ENCODE results near the gene HLA-DRA. TPM values are rescaled to one million over a fixed set of nuclear protein-coding genes. Genes with fewer than 3 reads are reported as not detected.

The HLA-DRA gene
- total and polyA plus RNA-seq, 2 donors (not counting 3 experiments of a cell fraction or from before 2014, with no cell fraction given) = not detected

- no peak overlapping the region for H3K4me3 ChIP-seq (replicated peaks in 1 of 3; ENCODE audit: insufficient read depth in 1 of 3, low read depth in 1 of 3, low read length in 3 of 3)
- DNase-seq (ENCODE audit: low read depth, low spot score) = no peak
- no peak for FAIRE-seq
- dilution Hi-C loops (cut with MboI; ENCODE audit: extremely low pct_ligation_motif_present, low sequenced_read_pairs) = no loop called here
- TF ChIP-seq FOS (IDR thresholded peaks at IDR 0.05; ENCODE audit: borderline replicate concordance, insufficient read depth, low read length) = no peak
- TF ChIP-seq, protein P1, sequence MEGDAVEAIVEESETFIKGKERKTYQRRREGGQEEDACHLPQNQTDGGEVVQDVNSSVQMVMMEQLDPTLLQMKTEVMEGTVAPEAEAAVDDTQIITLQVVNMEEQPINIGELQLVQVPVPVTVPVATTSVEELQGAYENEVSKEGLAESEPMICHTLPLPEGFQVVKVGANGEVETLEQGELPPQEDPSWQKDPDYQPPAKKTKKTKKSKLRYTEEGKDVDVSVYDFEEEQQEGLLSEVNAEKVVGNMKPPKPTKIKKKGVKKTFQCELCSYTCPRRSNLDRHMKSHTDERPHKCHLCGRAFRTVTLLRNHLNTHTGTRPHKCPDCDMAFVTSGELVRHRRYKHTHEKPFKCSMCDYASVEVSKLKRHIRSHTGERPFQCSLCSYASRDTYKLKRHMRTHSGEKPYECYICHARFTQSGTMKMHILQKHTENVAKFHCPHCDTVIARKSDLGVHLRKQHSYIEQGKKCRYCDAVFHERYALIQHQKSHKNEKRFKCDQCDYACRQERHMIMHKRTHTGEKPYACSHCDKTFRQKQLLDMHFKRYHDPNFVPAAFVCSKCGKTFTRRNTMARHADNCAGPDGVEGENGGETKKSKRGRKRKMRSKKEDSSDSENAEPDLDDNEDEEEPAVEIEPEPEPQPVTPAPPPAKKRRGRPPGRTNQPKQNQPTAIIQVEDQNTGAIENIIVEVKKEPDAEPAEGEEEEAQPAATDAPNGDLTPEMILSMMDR (IDR thresholded peaks at IDR 0.05; ENCODE audit: extremely low read depth in 1 of 2, insufficient read depth in 1 of 2, low read depth in 1 of 2, low read length in 2 of 2) = no peak
- no peak for TF ChIP-seq MYC (IDR thresholded peaks at IDR 0.05; ENCODE audit: low read depth, low read length)
- TF ChIP-seq GATA2 (IDR thresholded peaks at IDR 0.05; ENCODE audit: insufficient read depth, insufficient read length, low read depth, low read length) = no peak
- no peak for TF ChIP-seq POLR2A (IDR thresholded peaks at IDR 0.05; ENCODE audit: low read depth, low read length)
- TF ChIP-seq EZH2 (IDR thresholded peaks at IDR 0.05; ENCODE audit: borderline replicate concordance, low read depth, low read length, severe bottlenecking) = no peak
- no peak for TF ChIP-seq JUN (IDR thresholded peaks at IDR 0.05; ENCODE audit: borderline replicate concordance, insufficient read depth, insufficient read length, low read depth)
- TF ChIP-seq POLR2AphosphoS5 (IDR thresholded peaks at IDR 0.05; ENCODE audit: insufficient read depth, low read depth, low read length) = no peak
- TF ChIP-seq, protein P2, sequence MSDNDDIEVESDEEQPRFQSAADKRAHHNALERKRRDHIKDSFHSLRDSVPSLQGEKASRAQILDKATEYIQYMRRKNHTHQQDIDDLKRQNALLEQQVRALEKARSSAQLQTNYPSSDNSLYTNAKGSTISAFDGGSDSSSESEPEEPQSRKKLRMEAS (IDR thresholded peaks at IDR 0.05; ENCODE audit: insufficient read depth, insufficient read length) = no peak
- H3K4me1 ChIP-seq (ENCODE audit: control insufficient read depth, extremely low read depth, insufficient read depth, low read length) = no peaks in the 10 kb centered on the region
- H3K36me3 ChIP-seq (ENCODE audit: control insufficient read depth in 2 of 2, extremely low read depth in 1 of 2, insufficient read depth in 2 of 2, low read length in 2 of 2) = no peaks in the 10 kb centered on the region
- H4K20me1 ChIP-seq (replicated peaks; ENCODE audit: control insufficient read depth, extremely low read depth, insufficient read depth, low read length) = no peaks in the 10 kb centered on the region
- no peak overlapping the region for H3K27ac ChIP-seq (ENCODE audit: insufficient read depth, low read depth, low read length)
- POLR2A ChIA-PET = no interaction called here
- CTCF ChIA-PET = no interaction called here
- H3K9me1 ChIP-seq (replicated peaks; ENCODE audit: control insufficient read depth, extremely low read depth, insufficient read depth, low read length) = no peaks in the 10 kb centered on the region
- H3K27me3 ChIP-seq (ENCODE audit: control insufficient read depth in 2 of 2, insufficient read depth in 2 of 2, low read length in 2 of 2) = peaks cover 6 to 16% of the 10 kb centered on the region in 2 experiments
- H3K79me2 ChIP-seq (ENCODE audit: control insufficient read depth, insufficient read depth, low read length) = no peaks in the 10 kb centered on the region
- H3K9me3 ChIP-seq (replicated peaks; ENCODE audit: control insufficient read depth, insufficient read depth, low read length) = no peaks in the 10 kb centered on the region
- H2AFZ ChIP-seq (ENCODE audit: low read depth, low read length) = no peak overlapping the region
- H3K4me2 ChIP-seq (ENCODE audit: insufficient read depth, low read length) = no peak overlapping the region
- H3K9ac ChIP-seq (replicated peaks; ENCODE audit: extremely low read depth, insufficient read depth, low read length) = no peak overlapping the region
- intact Hi-C loops (cut with micrococcal nuclease) = no loop called here
- no TSS peak for BruUV-seq (replicated peaks)
Measured at GRCh38 chr6:32442243-32442667, 2.6 kb downstream of the HLA-DRA start.

All from endothelial cell of umbilical vein (primary cell).